Body of pancreas (tissue), 4 donors: ENCODE data around the gene KIF12.

Experiments
- CTCF ChIP-seq, 7 experiments: fragments of 450-650 bp in 4 of 7; fragments of 200-600 bp in 3 of 7; sonication (generic) in 3 of 7; IDR thresholded peaks; one replicate each; pipeline ENCODE4 v1.5.1; 2016 to 2019; ENCODE audit warnings: antibody characterized with exemption in 7 of 7
- POLR2A ChIP-seq, 3 donors: fragments of 450-650 bp; IDR thresholded peaks; one replicate each; pipeline ENCODE4 v1.6.1; 2016; ENCODE audit warnings: antibody characterized with exemption in 3 of 3, mild to moderate bottlenecking in 2 of 3

GRCh38 chr9:114071197-114071795 lies 27.8 kb downstream of the KIF12 start:
- TF ChIP-seq CTCF (IDR thresholded peaks at IDR 0.05) = no peak
- no peak for TF ChIP-seq POLR2A (IDR thresholded peaks at IDR 0.05)
